GM12891 (cell line): ENCODE measurements around the gene PIKFYVE.

Experiments used
- PAX5 ChIP-seq: IDR thresholded peaks from 2 replicates; pipeline ENCODE4 v1.6.1; 2011; ENCODE audit warnings: low read length, moderate library complexity, mild to moderate bottlenecking; ENCODE audit not compliant: insufficient read depth, severe bottlenecking
- POLR2A ChIP-seq: IDR thresholded peaks from 2 replicates; pipeline ENCODE4 v1.6.1; 2011; ENCODE audit warnings: low read depth, low read length, control low read depth
- POLR2AphosphoS5 ChIP-seq: IDR thresholded peaks from 2 replicates; pipeline ENCODE4 v1.6.1; 2011; ENCODE audit warnings: low read depth, low read length, control low read depth
- POU2F2 ChIP-seq: IDR thresholded peaks from 2 replicates; pipeline ENCODE4 v1.6.1; 2011; ENCODE audit warnings: low read depth, mild to moderate bottlenecking, control low read depth, low read length, moderate library complexity
- SPI1 ChIP-seq: IDR thresholded peaks from 2 replicates; pipeline ENCODE4 v1.6.1; 2011; ENCODE audit warnings: low read depth, low read length, control low read depth
- TAF1 ChIP-seq: IDR thresholded peaks from 2 replicates; pipeline ENCODE4 v1.6.1; 2011; ENCODE audit warnings: low read depth, low read length, control low read depth

DNA sequence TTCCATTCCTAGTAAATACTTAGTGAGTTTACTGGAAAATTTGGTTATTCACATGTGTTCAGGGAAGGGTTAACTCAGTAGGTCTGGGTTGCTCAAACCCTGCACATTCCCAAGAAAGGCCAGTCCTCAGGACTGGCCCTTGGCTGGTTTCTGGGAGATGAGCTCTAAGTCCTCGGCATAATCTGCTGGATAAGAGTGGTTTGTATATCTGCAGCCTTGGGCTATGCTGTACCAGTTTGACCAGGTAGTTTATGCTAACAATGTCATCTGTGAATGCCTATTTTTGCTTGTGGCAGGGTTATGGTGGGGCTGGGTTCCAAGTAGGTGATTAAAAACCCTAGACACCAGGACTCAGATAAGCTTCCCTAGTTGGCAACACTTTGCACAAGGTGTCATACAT lies 133.1 kb downstream of the PIKFYVE start:
- TF ChIP-seq POLR2A (no peak), POLR2AphosphoS5 (no peak), TAF1 (no peak), SPI1 (no peak), POU2F2 (no peak), PAX5 (no peak)
